GM12878 (cell line): Measurements from ENCODE around the gene ZNF444. TPM values are rescaled to one million over a fixed set of nuclear protein-coding genes. Genes with fewer than 3 reads are reported as not detected.

Experiments used
- ATAC-seq: fragments of 200-7000 bp; cut with Tn5 transposase; 3 replicates; pipeline ENCODE4 v1.9.1; 2020; ENCODE audit warnings: mild to moderate bottlenecking, moderate library complexity
- BruUV-seq: library from RNA; stranded (reverse); fragments of 400-500 nt; replicated peaks from 2 replicates; lab custom pipeline; 2021; lab: Mats Ljungman, UMichigan
- CTCF ChIA-PET: fragments of 300-600 bp; sonication (Branson Sonifier 250); formaldehyde crosslinking; extraction: SDS; loops from one replicate; lab custom pipeline; 2021; ENCODE audit warnings: inconsistent platforms; lab: Yijun Ruan, JAX
- POLR2A ChIA-PET: fragments of 350-600 bp; formaldehyde crosslinking; extraction: SDS; loops from one replicate; lab custom pipeline; 2021; ENCODE audit warnings: inconsistent platforms; lab: Charles Lee
- RAD21 ChIA-PET: fragments of 300-600 bp; sonication (Branson Sonifier 250); formaldehyde crosslinking; loops from one replicate; lab custom pipeline; 2023; ENCODE audit warnings: antibody characterized with exemption; ENCODE audit not compliant: unreplicated experiment; lab: Charles Lee
- SMC1A ChIA-PET: fragments of 300-600 bp; sonication (Branson Sonifier 250); formaldehyde crosslinking; loops from one replicate; lab custom pipeline; 2023; ENCODE audit not compliant: unreplicated experiment, uncharacterized antibody; lab: Charles Lee
- DNase-seq: peaks from one replicate; pipeline ENCODE4 v3.0.0-alpha.2; 2011; ENCODE audit warnings: low read depth, low spot score
- FAIRE-seq: peaks from 3 replicates; lab custom pipeline; 2011; peaks lifted over from hg19 to GRCh38; lab: Jason Lieb, UNC
- H2AFZ ChIP-seq: 2 replicates; pipeline ENCODE4 v1.6.0; 2011; ENCODE audit warnings: low read depth, low read length, control low read depth; ENCODE audit not compliant: control insufficient read depth
- H3K27ac ChIP-seq: 2 replicates; pipeline ENCODE4 v1.5.1; 2011; ENCODE audit warnings: control low read depth; ENCODE audit not compliant: control insufficient read depth, insufficient read depth
- H3K27me3 ChIP-seq, 2 experiments: replicated peaks in 1 of 2; 2 replicates each; pipeline versions ENCODE4 v1.6.0 to v1.6.1; 2011; ENCODE audit warnings: low read length in 1 of 2; ENCODE audit not compliant: control insufficient read depth in 2 of 2, insufficient read depth in 2 of 2
- H3K36me3 ChIP-seq, 2 experiments: 2 replicates each; pipeline ENCODE4 v1.5.1; 2011; ENCODE audit warnings: low read length in 1 of 2; ENCODE audit not compliant: control insufficient read depth in 2 of 2, insufficient read depth in 2 of 2
- H3K4me1 ChIP-seq: 2 replicates; pipeline ENCODE4 v1.6.1; 2011; ENCODE audit warnings: mild to moderate bottlenecking, low read length, moderate library complexity, mixed read lengths; ENCODE audit not compliant: control insufficient read depth, insufficient read depth
- H3K4me2 ChIP-seq: 2 replicates; pipeline ENCODE4 v1.6.0; 2011; ENCODE audit warnings: control low read depth; ENCODE audit not compliant: control insufficient read depth, insufficient read depth
- H3K4me3 ChIP-seq: fragments of 200-600 bp; sonication (generic); 2 replicates; pipeline ENCODE4 v1.5.1; 2016
- H3K79me2 ChIP-seq: 2 replicates; pipeline ENCODE4 v1.6.0; 2011; ENCODE audit warnings: low read length; ENCODE audit not compliant: control insufficient read depth, insufficient read depth
- H3K9ac ChIP-seq: 2 replicates; pipeline ENCODE4 v1.8.0; 2011; ENCODE audit warnings: low read length, control low read depth, mixed read lengths; ENCODE audit not compliant: control insufficient read depth, insufficient read depth
- H3K9me3 ChIP-seq: replicated peaks from 3 replicates; pipeline ENCODE4 v1.5.1; 2011; ENCODE audit warnings: mild to moderate bottlenecking, low read length; ENCODE audit not compliant: control insufficient read depth, insufficient read depth
- H4K20me1 ChIP-seq: 2 replicates; pipeline ENCODE4 v1.6.0; 2011; ENCODE audit not compliant: control insufficient read depth, insufficient read depth
- CHD2 ChIP-seq: IDR thresholded peaks from 2 replicates; pipeline ENCODE4 v1.6.1; 2011; ENCODE audit warnings: low read depth, low read length, improper control_type of control experiment, borderline replicate concordance
- E2F8 ChIP-seq: fragments of 450-650 bp; IDR thresholded peaks from 2 replicates; pipeline ENCODE4 v1.6.1; 2018; ENCODE audit warnings: mild to moderate bottlenecking, low read depth, moderate library complexity; ENCODE audit not compliant: partially characterized antibody
- EZH2 ChIP-seq: IDR thresholded peaks from 2 replicates; pipeline ENCODE4 v1.6.1; 2012; ENCODE audit warnings: low read depth, mild to moderate bottlenecking, control low read depth, inconsistent platforms, low read length, borderline replicate concordance; ENCODE audit not compliant: control insufficient read depth
- IKZF2 ChIP-seq, 2 experiments: fragments of 450-650 bp; IDR thresholded peaks; 2 replicates each; pipeline ENCODE4 v1.6.1; 2017; ENCODE audit warnings: mild to moderate bottlenecking in 2 of 2, moderate library complexity in 2 of 2
- JUND ChIP-seq: IDR thresholded peaks from 2 replicates; pipeline ENCODE4 v1.6.1; 2012; ENCODE audit warnings: low read depth, mild to moderate bottlenecking, low read length, improper control_type of control experiment, moderate library complexity
- NFYA ChIP-seq: IDR thresholded peaks from 2 replicates; pipeline ENCODE4 v1.6.1; 2011; ENCODE audit warnings: low read depth, mild to moderate bottlenecking, low read length, improper control_type of control experiment, borderline replicate concordance
- NFYB ChIP-seq: IDR thresholded peaks from 2 replicates; pipeline ENCODE4 v1.6.1; 2011; ENCODE audit warnings: low read depth, mild to moderate bottlenecking, low read length, improper control_type of control experiment, moderate library complexity; ENCODE audit not compliant: insufficient read depth
- SREBF2 ChIP-seq: IDR thresholded peaks from 2 replicates; pipeline ENCODE4 v1.6.1; 2012; ENCODE audit warnings: mild to moderate bottlenecking, low read length
- USF2 ChIP-seq: IDR thresholded peaks from 2 replicates; pipeline ENCODE4 v1.6.1; 2011; ENCODE audit warnings: low read depth, low read length, improper control_type of control experiment, borderline replicate concordance
- ZBED1 ChIP-seq: IDR thresholded peaks from 2 replicates; pipeline ENCODE4 v1.6.1; 2016; ENCODE audit warnings: borderline replicate concordance
- ZBTB40 ChIP-seq: fragments of 450-650 bp; IDR thresholded peaks from 2 replicates; pipeline ENCODE4 v1.6.1; 2016; ENCODE audit warnings: mild to moderate bottlenecking, moderate library complexity, borderline replicate concordance
- ZNF217 ChIP-seq: fragments of 450-650 bp; IDR thresholded peaks from 2 replicates; pipeline ENCODE4 v1.6.1; 2017; ENCODE audit warnings: antibody characterized with exemption, mild to moderate bottlenecking
- WGBS: methylation state at CpG from one replicate; pipeline ENCODE4 v1.1.6; 2016; ENCODE audit warnings: low lambda C conversion rate; ENCODE audit not compliant: insufficient replicate concordance, insufficient coverage; ENCODE audit errors: missing lambda C conversion rate; 5-methylcytosine and 5-hydroxymethylcytosine counted together
- in situ Hi-C: fragments of 300-500 bp; cut with MboI; formaldehyde crosslinking; loops from 9 replicates; pipeline ENCODE4 v1.14.3; 2018; ENCODE audit warnings: mixed read lengths
- intact Hi-C: fragments of 100-400 bp; cut with micrococcal nuclease; formaldehyde crosslinking; loops from one replicate; pipeline ENCODE4 v1.14.2; 2022; ENCODE audit not compliant: unreplicated experiment
- polyA plus RNA-seq, 11 experiments: library from polyadenylated mRNA; depleted of rRNA in 4 of 11; unstranded in 6 of 11; stranded (reverse) in 5 of 11; fragments of >200 nt; fragmentation: Nextera tagmentation in 4 of 11; fragmentation: Illumina TruSeq in 1 of 11; extraction: Ambion mirVana in 4 of 11; extraction: Trizol in 1 of 11; gene quantifications; 1 replicate in 1 of 11; 2 replicates in 10 of 11; pipeline versions ENCODE4 v1.2.1 to v1.2.3, GENCODE V29; 2011 to 2016; ENCODE audit warnings: inconsistent platforms in 2 of 11, missing spikeins in 2 of 11, low read depth in 1 of 11
- total RNA-seq, 4 experiments: library from RNA; depleted of rRNA in 3 of 4; stranded (reverse); fragments of >200 nt in 3 of 4; fragmentation: Illumina TruSeq in 1 of 4; extraction: Trizol in 1 of 4; gene quantifications; 2 replicates each; pipeline versions ENCODE4 v1.2.1 to v1.2.3, GENCODE V29; 2013 to 2021
- TF ChIP-seq, protein P1 (sequence below): IDR thresholded peaks from 2 replicates; pipeline ENCODE4 v1.6.1; 2011; ENCODE audit warnings: low read depth, mild to moderate bottlenecking, low read length, moderate library complexity, borderline replicate concordance; ENCODE audit errors: extremely low read depth
- TF ChIP-seq, protein P2 (sequence below): fragments of 450-650 bp; IDR thresholded peaks from 2 replicates; pipeline ENCODE4 v1.6.1; 2017; ENCODE audit warnings: mild to moderate bottlenecking

Gene ZNF444
- total and polyA plus RNA-seq, 10 of the 15 experiments (the other 5 are each of a cell fraction or from before 2014, with no cell fraction given): 0.45 to 28.2 (median 11.6) TPM

GRCh38 chr19:56150358-56150757 lies 9.3 kb downstream of the ZNF444 start:
- in situ Hi-C loops: no loop called here
- no peak for FAIRE-seq
- CTCF ChIA-PET: no interaction called here
- RAD21 ChIA-PET: no interaction called here
- WGBS: 98% methylated on average over 11 of the region's 11 CpGs
- H3K79me2 ChIP-seq: no peaks in the 10 kb centered on the region
- H3K27ac ChIP-seq: no peak overlapping the region
- POLR2A ChIA-PET: interaction anchor here (0.5 kb wide), 1 partner anchor 29 kb away, joined by 3 read pairs; the partner anchor contains the start of gene ZNF787
- H3K36me3 ChIP-seq: peaks cover 9% of the 10 kb centered on the region in 2 experiments; a peak in 3 of 4 replicates
- TSS peak; percentile 15 for BruUV-seq
- H3K27me3 ChIP-seq: no peaks in the 10 kb centered on the region
- H3K4me2 ChIP-seq: no peak overlapping the region
- H2AFZ ChIP-seq: no peak overlapping the region
- no peak overlapping the region for H3K9ac ChIP-seq
- no peaks in the 10 kb centered on the region for H3K4me1 ChIP-seq
- SMC1A ChIA-PET: no interaction called here
- H3K4me3 ChIP-seq: no peak overlapping the region
- no peaks in the 10 kb centered on the region for H4K20me1 ChIP-seq
- ATAC-seq: no peak
- DNase-seq: no peak
- no peaks in the 10 kb centered on the region for H3K9me3 ChIP-seq
- intact Hi-C loops: no loop called here
- TF ChIP-seq JUND: no peak
- TF ChIP-seq E2F8: no peak
- no peak for TF ChIP-seq CHD2
- TF ChIP-seq ZBTB40: no peak
- TF ChIP-seq SREBF2: no peak
- TF ChIP-seq USF2: no peak
- TF ChIP-seq IKZF2 (IDR thresholded peaks at IDR 0.05): no peak
- TF ChIP-seq, protein P1, sequence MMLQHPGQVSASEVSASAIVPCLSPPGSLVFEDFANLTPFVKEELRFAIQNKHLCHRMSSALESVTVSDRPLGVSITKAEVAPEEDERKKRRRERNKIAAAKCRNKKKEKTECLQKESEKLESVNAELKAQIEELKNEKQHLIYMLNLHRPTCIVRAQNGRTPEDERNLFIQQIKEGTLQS: no peak
- TF ChIP-seq NFYA: no peak
- TF ChIP-seq NFYB: no peak
- TF ChIP-seq EZH2: no peak
- no peak for TF ChIP-seq ZBED1
- TF ChIP-seq, protein P2, sequence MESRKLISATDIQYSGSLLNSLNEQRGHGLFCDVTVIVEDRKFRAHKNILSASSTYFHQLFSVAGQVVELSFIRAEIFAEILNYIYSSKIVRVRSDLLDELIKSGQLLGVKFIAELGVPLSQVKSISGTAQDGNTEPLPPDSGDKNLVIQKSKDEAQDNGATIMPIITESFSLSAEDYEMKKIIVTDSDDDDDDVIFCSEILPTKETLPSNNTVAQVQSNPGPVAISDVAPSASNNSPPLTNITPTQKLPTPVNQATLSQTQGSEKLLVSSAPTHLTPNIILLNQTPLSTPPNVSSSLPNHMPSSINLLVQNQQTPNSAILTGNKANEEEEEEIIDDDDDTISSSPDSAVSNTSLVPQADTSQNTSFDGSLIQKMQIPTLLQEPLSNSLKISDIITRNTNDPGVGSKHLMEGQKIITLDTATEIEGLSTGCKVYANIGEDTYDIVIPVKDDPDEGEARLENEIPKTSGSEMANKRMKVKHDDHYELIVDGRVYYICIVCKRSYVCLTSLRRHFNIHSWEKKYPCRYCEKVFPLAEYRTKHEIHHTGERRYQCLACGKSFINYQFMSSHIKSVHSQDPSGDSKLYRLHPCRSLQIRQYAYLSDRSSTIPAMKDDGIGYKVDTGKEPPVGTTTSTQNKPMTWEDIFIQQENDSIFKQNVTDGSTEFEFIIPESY: no peak
- TF ChIP-seq ZNF217: no peak
